Measurements from ENCODE around the gene PLXNA4.

The PLXNA4 gene

GRCh38 chr7:132592231-132592920 is 16.1 kb upstream of the PLXNA4 start:
- FAIRE-seq = no peak

DNA sequence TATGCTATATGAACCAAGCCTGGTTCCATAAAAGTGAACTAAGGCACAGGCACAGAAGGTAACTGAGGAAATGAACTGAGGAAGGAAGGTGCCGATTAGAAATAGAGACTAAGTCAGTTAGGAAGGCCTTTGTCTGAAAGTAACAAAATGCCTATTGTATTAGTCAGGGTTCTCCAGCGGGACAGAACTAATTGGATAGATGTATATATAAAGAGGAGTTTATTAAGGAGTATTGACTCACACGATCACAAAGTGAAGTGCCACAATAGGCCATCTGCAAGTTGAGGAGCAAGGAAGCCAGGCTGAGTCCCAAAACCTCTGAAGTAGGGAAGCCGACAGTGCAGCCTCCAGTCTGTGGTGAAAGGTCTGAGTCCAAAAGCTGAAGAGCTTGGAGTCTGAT is 13.9 kb upstream of the PLXNA4 start:
- FAIRE-seq = no peak

GRCh38 chr7:132588596-132588995 is 12.3 kb upstream of the PLXNA4 start:
- FAIRE-seq = no peak

- no peak for FAIRE-seq
Measured at GRCh38 chr7:132584796-132585494, 8.7 kb upstream of the PLXNA4 start.

- FAIRE-seq = no peak
Measured at GRCh38 chr7:132581431-132581830, 5.2 kb upstream of the PLXNA4 start.

- FAIRE-seq = no peak
Measured at GRCh38 chr7:132580717-132581285, 4.5 kb upstream of the PLXNA4 start.

DNA sequence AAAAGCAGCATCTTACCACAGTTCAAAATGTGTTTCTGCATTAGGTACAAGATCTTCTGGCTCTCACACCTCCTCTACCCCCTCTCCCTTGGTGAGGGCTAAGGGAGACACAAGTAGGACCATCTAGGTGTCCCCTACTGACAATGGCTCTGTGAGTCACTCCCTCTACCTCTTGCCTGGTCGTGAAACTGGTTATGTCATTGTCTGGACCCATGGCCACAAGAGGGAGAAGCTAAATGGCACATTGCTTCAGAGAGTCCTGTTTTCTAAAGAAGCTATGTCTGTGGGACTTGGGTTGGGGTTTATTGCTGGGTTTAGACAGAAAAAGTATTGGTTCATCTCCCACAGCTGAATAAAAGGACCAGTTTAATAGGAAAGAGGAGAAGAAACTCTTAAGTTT is 4.0 kb upstream of the PLXNA4 start:
- FAIRE-seq = no peak

GRCh38 chr7:132579260-132579899 is 3.1 kb upstream of the PLXNA4 start:
- FAIRE-seq = no peak

DNA sequence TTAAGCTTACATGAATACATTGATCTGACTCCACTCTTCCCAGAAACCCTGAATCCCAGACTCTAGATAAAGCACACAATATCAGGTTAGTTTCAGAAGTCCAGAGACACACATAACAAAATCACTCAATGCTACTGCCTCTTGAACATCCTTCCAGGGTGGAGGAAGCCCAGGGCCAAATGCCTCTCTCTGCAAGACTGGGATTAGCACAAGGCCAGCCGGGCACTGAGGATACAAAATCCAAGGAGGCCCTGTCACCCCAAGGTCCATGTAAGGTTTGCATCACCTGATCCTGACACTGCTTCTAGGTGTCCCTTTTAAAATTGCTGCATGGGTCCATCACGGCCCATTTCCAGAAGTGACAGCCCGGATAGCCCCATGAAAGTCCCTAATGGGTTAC is 2.6 kb upstream of the PLXNA4 start:
- no peak for FAIRE-seq

- no peak for FAIRE-seq
Measured at GRCh38 chr7:132578050-132578370, 1.7 kb upstream of the PLXNA4 start.

DNA sequence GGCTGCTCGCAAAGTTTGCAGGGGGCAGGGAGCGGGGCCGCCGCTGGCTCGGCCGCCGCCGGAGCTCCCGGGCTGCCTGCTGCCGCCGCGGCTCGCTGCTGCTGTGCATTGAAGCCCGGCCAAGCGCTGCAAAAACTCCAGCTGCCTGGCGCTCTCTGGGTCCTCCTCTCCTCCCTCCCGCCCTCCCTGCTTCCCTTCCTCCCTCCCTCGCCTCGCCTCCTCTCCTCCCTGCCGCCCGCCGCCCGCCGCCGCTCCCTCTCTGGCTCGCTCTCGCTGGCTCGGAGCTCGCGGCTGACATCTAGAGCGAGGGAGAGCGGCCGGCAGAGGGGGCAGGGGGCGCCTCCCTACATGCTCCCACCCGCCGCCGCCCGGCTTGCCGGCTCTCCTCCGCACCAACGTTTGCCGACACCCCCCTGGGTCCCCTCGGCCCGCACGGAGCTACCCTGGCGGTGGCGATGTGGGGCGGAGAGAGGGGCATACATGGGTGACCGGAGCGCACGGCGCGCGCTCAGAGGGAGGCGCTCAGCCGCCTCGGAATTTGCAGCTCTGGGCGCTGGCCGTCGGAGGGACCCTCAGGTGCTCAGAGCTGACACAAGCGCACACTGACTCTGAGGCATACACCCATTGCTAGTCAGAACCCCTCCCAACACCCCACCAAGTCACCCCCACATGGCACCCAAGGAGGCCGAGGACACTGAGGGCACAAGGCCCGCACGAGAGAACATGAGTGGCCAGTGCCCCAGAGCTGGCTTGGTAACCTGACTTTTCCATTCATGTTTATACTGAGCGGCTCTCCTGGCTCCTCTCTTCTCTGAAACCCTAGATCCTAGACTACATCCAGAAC is 1.2 kb upstream of the PLXNA4 start:
- FAIRE-seq = no peak

DNA sequence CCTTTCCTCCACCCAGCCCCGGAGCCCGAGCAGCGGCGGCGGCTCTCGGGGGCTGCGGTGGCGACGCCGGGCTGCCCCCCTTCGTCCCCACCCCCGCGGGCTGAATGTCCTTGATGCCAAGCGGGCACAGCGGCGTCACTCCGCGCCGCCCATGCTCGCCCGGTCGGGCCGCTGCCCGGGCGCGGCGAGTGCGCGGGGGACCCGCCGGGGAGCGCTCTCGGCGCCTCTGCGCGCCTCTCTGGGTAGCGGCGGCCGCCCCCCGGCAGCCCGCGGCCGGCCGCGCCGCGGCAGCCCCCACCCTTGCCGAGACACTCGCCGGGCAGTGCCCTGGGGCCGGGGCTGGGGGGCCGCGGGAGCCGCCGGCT is 433 bp upstream of the PLXNA4 start:
- FAIRE-seq = no peak

- no peak for FAIRE-seq
Measured at GRCh38 chr7:132575419-132575981, 770 bp downstream of the PLXNA4 start.

DNA sequence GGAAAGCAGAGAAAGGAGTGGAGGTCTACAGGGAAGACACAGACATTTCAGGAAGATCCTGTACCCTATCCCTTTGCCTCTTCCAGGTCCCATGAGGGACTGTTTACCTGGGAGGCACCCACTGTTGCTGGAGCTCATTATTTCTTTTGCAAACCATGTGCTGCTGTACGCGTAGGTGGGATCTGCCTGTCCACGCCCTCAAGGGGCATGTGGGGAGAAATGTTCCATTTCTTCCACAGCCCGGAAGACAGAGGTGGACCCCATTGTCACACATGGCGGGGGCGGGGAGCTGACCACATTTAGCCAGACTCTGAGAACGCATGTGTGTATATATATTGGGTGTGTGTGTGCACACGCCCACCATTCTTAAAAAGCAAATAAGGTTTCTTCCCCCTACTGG is 2.0 kb downstream of the PLXNA4 start:
- no peak for FAIRE-seq

DNA sequence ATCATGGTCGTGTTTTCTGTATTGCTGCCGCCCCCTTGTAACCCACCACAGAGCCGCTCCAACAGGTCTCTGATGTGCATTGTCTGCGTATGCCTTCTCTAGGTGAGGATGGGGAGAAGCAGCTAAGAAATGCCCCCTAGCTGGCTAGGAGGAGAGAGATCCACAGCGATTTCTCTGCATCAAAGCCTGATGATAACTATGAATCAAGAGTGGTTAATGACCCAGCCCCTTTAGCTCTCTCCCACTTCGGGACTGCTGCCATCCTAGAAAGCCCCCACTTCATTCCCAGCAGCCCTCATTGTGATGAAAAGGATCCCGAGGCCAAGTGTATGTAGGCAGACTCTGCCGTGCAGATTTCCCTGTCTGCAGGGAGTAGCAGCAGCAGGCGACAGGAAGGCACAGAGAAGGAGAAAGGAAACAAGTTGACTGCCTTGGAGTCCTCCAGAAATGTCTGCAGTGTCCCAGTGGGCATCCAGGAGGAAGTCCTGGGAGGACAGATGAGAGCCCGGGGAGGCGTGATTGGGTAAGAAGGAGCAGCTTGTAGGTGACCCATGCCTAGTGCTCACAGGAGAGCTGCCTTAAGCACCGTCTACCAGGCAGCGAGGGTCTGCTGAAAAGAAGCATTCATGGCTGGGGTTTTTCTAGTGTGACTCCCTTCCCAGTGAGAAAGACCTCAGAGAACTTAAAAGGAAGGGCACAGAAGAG is 2.9 kb downstream of the PLXNA4 start:
- no peak for FAIRE-seq

- FAIRE-seq = no peak
Measured at GRCh38 chr7:132572526-132572925, 3.7 kb downstream of the PLXNA4 start.

- no peak for FAIRE-seq
Measured at GRCh38 chr7:132571970-132572369, 4.3 kb downstream of the PLXNA4 start.

GRCh38 chr7:132569884-132570614 is 6.2 kb downstream of the PLXNA4 start:
- no peak for FAIRE-seq

- FAIRE-seq = no peak
Measured at GRCh38 chr7:132568962-132569361, 7.3 kb downstream of the PLXNA4 start.

- FAIRE-seq = no peak
Measured at GRCh38 chr7:132565885-132566284, 10.4 kb downstream of the PLXNA4 start.

- FAIRE-seq = no peak
Measured at GRCh38 chr7:132565441-132565840, 10.8 kb downstream of the PLXNA4 start.
